Activated T-helper 1 cell treated with anti-CD3 and anti-CD28 coated beads, Interleukin-12 subunit alpha, Interleukin-12 subunit beta, Interleukin-2, Interleukin-4 antibody, amounts not matched to agents 30 ng/mL and 10 ng/mL and 1 ng/mL, durations not matched to agents 14 hours and 24 hours and 36 hours (primary cell): Measurements from ENCODE around the gene BACH2. TPM values are rescaled to one million over a fixed set of nuclear protein-coding genes. Genes with fewer than 3 reads are reported as not detected.

Source experiments
- DNase-seq: peaks from one replicate; pipeline ENCODE4 v3.0.0; 2021; ENCODE audit warnings: low spot score
- H3K27ac Mint-ChIP-seq: one replicate; pipeline ENCODE4 v1.8.0; 2021; ENCODE audit warnings: mild to moderate bottlenecking, mixed read lengths
- H3K27me3 Mint-ChIP-seq: one replicate; pipeline ENCODE4 v1.8.0; 2022; ENCODE audit warnings: mild to moderate bottlenecking, moderate library complexity, mixed read lengths; ENCODE audit not compliant: insufficient read depth
- H3K36me3 Mint-ChIP-seq: one replicate; pipeline ENCODE4 v1.8.0; 2021; ENCODE audit warnings: low read depth, mixed read lengths
- H3K4me1 Mint-ChIP-seq: one replicate; pipeline ENCODE4 v1.8.0; 2021; ENCODE audit warnings: low read depth, mixed read lengths
- H3K4me3 Mint-ChIP-seq: one replicate; pipeline ENCODE4 v1.8.0; 2021; ENCODE audit warnings: mild to moderate bottlenecking, moderate library complexity, mixed read lengths
- H3K9me3 Mint-ChIP-seq: one replicate; pipeline ENCODE4 v1.8.0; 2021; ENCODE audit warnings: mixed read lengths
- intact Hi-C: fragments of 100-400 bp; cut with micrococcal nuclease; formaldehyde crosslinking; loops from one replicate; pipeline ENCODE4 v1.15.1; 2024
- total RNA-seq: library from RNA; stranded (reverse); gene quantifications from 2 replicates; pipeline ENCODE4 v1.2.3, GENCODE V29; 2022

The BACH2 gene
- total RNA-seq, 1 donor from 2014 or later = 68.1 TPM

DNA sequence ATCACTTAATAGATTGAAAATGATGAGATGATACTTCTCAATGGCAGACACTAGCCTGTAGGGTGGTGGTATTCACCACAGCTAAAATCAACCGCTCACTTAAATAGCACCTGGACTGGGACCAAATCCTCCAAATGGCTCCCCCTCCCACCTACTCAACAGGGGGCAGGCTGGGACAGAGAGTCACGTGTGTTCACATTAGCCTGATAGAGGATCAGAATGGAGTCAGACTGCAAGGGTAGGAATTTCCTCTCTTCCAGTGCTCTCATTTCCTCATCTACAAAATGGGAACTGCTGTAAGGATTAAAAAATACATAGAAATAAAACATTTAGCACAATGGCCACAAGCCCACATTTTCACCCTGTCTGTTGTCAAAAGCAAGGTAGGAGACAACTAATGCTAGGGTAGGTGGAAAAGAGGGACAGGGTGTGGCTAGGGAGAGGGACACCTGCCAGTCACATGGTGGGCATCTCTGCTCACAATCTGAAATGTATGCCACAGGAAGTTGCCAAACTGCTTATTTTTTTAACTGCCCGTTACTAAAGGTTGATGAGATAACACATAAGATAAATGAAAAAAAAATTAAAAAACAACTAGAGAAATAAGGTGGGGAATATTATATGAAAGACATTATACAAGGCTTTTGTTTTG lies 55.3 kb downstream of the BACH2 start:
- intact Hi-C loops = no loop called here
- Mint-ChIP-seq H3K27me3 (no peaks in the 10 kb centered on the region), H3K27ac (no peak overlapping the region), H3K4me1 (peaks cover 63% of the 10 kb centered on the region), H3K9me3 (no peaks in the 10 kb centered on the region), H3K36me3 (peaks cover 33% of the 10 kb centered on the region), H3K4me3 (no peak overlapping the region)
- no peak for DNase-seq

DNA sequence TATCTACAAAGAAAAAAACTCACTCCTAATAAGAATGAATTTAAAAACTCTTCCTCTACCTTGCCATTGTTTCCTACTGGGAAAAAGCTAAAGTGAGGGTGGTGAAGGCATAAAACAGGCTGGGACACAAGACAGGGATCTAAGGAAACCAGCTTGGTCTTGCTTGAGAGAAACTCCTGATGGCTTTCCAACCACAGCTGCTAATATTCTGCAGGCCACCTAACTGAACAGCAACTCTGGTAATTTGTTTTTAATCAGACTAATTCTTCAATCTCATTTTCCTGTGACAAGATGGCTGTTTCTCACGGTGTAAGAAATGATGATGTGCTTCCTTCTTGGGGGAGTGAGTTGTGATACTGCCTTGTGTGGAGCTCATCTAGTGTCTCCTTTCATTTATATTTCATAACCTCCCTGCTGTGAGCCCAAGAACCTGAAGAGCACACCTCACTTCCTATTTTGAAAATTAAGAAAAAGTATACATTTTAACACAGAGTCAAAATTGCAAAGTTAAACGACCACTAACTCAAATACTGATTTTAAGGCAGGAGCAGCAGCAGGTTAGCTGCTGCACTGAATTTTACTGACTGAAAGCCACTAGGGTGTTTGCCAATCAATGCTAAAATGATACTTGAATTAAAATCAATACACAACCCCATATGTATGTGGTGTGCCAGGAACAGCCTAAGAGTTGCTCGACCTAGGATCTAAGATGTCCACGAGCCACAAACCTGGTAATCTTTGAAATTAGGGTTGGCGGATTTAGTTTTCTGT lies 58.0 kb downstream of the BACH2 start:
- Mint-ChIP-seq H3K9me3 (no peaks in the 10 kb centered on the region), H3K4me1 (peaks cover 77% of the 10 kb centered on the region), H3K27me3 (no peaks in the 10 kb centered on the region), H3K36me3 (peaks cover 29% of the 10 kb centered on the region), H3K27ac (peak overlapping the region; percentile 79), H3K4me3 (peak overlapping the region; percentile 42)
- intact Hi-C loops = loop anchor here (1.0 kb wide), 3 partner anchors 8 to 46 kb away; no protein-coding TSS in a partner anchor
- no peak for DNase-seq

DNA sequence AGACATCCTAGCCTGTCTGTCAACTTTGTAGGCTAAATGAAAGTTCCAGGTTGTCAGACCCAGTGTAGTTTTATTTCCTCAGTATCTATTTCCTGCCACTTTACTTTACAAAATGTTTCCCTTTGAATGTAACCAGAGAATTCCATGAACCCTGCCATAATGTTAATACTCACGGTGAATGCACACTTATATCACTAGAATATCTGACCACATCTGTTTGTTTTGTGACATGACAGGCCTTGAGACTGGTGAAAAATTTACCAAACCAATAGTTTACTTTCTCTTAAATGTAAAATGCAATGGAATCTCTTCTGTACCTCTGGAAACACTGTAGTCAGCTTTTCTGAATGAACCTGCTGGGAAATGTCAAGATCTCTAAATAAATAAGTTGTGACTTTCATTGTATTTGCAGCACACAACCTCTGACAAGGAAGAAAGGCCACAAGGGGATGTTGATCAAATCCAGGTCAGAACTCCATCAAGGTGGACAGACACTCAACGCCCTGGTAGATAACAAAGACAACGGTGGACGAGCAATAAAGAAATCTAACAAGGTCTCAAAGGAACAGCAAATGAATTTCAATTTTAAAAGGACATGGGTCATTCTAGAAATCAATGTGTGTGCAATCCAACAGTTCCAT lies 59.2 kb downstream of the BACH2 start:
- no peak for DNase-seq
- Mint-ChIP-seq H3K27ac (peak overlapping the region; percentile 80), H3K36me3 (peaks cover 30% of the 10 kb centered on the region), H3K4me3 (peak overlapping the region; percentile 32), H3K9me3 (no peaks in the 10 kb centered on the region), H3K27me3 (no peaks in the 10 kb centered on the region), H3K4me1 (peaks cover 87% of the 10 kb centered on the region)
- intact Hi-C loops = no loop called here

DNA sequence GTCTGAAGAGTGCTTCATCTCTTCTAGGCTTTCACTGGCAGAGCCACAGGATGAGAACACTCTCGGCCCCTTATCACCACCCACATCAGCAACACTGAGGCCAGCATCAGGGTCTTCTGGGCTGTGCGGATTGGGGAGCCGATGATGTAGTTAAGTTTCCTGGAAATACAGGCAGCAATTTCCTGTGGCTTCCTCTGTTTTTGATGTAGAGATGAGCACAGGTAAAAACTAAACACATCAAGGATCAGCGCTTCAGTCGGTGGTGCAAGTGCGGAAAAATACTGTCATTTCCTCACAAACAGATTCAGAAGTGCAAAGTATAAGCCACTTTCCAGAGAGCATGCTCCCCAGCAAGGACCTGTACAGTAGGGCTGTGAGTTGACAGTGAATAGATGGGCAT lies 62.6 kb downstream of the BACH2 start:
- H3K4me1 Mint-ChIP-seq = peaks cover 94% of the 10 kb centered on the region
- no peaks in the 10 kb centered on the region for H3K27me3 Mint-ChIP-seq
- intact Hi-C loops = loop anchor here (1.0 to 5.0 kb wide), 10 partner anchors 15 to 164 kb away; no protein-coding TSS in a partner anchor
- no peaks in the 10 kb centered on the region for H3K9me3 Mint-ChIP-seq
- peak overlapping the region; percentile 90 for H3K27ac Mint-ChIP-seq
- peak; percentile 73 for DNase-seq
- H3K36me3 Mint-ChIP-seq = peaks cover 40% of the 10 kb centered on the region
- peak overlapping the region; percentile 60 for H3K4me3 Mint-ChIP-seq

DNA sequence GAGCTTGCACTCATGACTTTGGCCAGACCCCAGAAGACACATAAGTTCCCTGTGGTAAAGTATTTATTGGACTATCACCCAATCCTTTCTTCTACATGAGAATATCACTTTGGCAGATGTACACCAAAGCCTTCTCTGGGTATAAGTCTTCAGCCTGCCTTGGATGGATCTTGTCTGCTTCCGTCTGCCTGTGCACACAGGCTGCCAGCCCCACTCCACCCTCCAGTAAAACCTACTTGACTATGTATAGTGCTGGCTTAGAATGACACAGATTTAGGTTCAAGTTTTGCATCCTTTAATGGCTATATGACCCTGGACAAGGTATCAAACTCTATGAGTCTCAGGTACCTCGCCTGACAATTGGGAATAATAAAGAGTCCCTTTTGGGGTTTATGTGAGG lies 63.4 kb downstream of the BACH2 start:
- no peak for DNase-seq
- H3K4me1 Mint-ChIP-seq = peaks cover 88% of the 10 kb centered on the region
- H3K9me3 Mint-ChIP-seq = no peaks in the 10 kb centered on the region
- peak overlapping the region; percentile 53 for H3K4me3 Mint-ChIP-seq
- H3K27ac Mint-ChIP-seq = peak overlapping the region; percentile 71
- intact Hi-C loops = loop anchor here (5.0 kb wide), 2 partner anchors 56 to 119 kb away; no protein-coding TSS in a partner anchor
- peaks cover 39% of the 10 kb centered on the region for H3K36me3 Mint-ChIP-seq
- H3K27me3 Mint-ChIP-seq = no peaks in the 10 kb centered on the region

DNA sequence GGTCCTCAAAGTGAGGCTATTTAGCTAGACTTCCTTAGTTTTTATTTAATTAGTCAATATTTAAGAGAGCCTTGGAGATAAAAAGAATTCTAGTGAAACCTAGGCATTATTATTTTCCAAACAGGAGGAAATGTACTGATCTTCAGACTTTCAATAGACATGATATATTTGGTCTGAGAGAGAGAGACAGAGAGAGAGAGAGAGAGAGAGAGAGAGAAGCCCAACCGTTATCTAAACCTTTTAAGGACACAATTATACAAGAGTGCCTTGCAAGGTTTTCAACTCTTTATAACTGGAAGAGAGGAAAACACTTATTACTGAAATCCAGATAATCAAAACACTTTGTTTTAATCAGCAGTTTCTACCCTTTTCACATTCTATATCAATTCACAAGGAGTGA lies 64.8 kb downstream of the BACH2 start:
- Mint-ChIP-seq H3K27me3 (no peaks in the 10 kb centered on the region), H3K9me3 (no peaks in the 10 kb centered on the region), H3K36me3 (peaks cover 38% of the 10 kb centered on the region), H3K4me1 (peaks cover 89% of the 10 kb centered on the region), H3K4me3 (no peak overlapping the region), H3K27ac (peak overlapping the region; percentile 36)
- DNase-seq = no peak
- intact Hi-C loops = loop anchor here (5.0 kb wide), 2 partner anchors 54 to 121 kb away; no protein-coding TSS in a partner anchor

DNA sequence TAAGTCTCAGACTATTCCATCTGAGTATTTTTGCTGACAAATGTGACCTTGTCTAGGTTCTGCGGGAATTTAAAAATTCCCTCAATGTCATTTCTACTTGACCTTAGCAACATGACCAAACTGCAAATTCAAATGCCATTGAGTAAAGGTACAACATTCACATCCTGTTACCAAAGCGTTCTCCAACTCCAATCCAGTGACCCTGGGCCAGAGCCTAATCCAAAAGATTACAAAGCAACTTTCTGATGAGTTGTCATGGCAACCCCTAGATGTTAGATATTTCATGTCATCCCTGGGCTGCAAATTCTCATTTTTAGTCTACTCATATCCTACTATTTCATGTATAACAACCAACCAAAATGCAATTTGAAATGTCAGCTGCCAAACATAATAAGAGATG lies 65.3 kb downstream of the BACH2 start:
- intact Hi-C loops = loop anchor here (5.0 kb wide), 2 partner anchors 54 to 121 kb away; no protein-coding TSS in a partner anchor
- Mint-ChIP-seq H3K27me3 (no peaks in the 10 kb centered on the region), H3K27ac (no peak overlapping the region), H3K4me1 (peaks cover 89% of the 10 kb centered on the region), H3K4me3 (peak overlapping the region; percentile 10), H3K9me3 (no peaks in the 10 kb centered on the region), H3K36me3 (peaks cover 36% of the 10 kb centered on the region)
- no peak for DNase-seq

DNA sequence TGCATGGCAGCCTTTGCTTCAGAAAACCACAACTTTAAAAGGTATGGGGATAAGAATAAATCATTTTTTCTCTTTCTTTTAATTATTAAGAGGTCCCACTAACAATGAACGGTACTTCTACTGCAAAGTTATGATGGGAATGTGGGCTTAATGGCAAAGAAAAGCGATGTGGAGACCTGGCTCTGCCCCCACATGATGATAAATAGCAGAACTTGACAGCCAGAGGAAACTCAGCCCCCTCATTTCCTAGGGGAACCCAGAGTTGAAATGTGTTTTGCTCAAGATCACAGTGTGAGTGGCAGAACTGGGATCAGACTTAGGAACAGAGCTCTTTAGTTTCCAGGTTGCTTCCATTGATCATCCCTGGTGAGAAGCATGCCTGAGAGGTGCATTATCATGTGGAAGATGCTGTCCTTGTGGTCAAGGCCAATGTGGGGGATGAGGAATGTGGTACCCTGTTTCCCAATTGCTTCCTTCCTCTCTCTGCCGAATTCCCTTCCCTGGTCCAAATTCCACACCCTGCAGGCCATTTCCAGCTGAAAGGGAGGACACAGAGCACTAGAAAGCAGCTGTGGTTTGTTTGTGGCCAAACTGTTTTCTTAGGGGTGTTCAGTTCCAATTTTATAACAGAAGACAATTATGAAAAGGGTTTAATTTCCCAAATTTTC lies 66.0 kb downstream of the BACH2 start:
- H3K4me1 Mint-ChIP-seq = peaks cover 89% of the 10 kb centered on the region
- H3K27ac Mint-ChIP-seq = peak overlapping the region; percentile 31
- no peaks in the 10 kb centered on the region for H3K9me3 Mint-ChIP-seq
- no peaks in the 10 kb centered on the region for H3K27me3 Mint-ChIP-seq
- intact Hi-C loops = loop anchor here (1.0 to 5.0 kb wide), 3 partner anchors 9 to 122 kb away; no protein-coding TSS in a partner anchor
- peak overlapping the region; percentile 10 for H3K4me3 Mint-ChIP-seq
- H3K36me3 Mint-ChIP-seq = peaks cover 35% of the 10 kb centered on the region
- DNase-seq = no peak

DNA sequence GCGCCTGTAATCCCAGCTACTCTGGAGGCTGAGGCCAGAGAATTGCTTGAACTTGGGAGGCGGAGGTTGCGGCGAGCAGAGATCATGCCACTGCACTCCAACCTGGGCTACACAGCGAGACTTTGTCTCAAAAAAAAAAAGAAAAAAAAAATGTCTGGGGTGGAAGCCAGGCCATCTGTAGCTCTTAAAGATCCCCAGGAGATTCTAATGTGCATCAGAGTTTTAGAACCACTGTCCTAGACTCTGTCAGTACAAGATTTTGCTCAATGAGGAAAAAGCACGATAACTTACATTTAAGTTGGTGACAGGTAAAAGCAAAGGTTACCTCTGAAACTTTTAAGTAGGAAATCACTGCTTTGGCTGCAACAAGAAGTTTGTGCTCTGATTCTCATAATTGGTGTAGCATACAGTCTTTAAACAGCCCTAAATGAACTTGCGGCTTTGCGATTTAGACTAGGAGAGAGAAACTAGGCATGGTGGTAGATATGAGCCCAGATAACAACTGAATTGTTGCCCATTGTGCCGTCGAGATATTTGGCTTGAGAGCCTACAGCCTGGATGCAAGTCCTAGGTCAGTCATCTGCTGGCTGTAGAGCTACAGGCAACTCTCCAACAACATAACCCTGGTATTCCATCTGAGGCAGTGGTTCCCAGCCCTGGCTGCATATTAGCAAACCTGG lies 67.2 kb downstream of the BACH2 start:
- Mint-ChIP-seq H3K4me1 (peaks cover 84% of the 10 kb centered on the region), H3K4me3 (no peak overlapping the region), H3K36me3 (peaks cover 40% of the 10 kb centered on the region), H3K9me3 (no peaks in the 10 kb centered on the region), H3K27ac (peak overlapping the region; percentile 49), H3K27me3 (no peaks in the 10 kb centered on the region)
- no peak for DNase-seq
- intact Hi-C loops = loop anchor here (1.0 to 5.0 kb wide), 3 partner anchors 10 to 123 kb away; no protein-coding TSS in a partner anchor

DNA sequence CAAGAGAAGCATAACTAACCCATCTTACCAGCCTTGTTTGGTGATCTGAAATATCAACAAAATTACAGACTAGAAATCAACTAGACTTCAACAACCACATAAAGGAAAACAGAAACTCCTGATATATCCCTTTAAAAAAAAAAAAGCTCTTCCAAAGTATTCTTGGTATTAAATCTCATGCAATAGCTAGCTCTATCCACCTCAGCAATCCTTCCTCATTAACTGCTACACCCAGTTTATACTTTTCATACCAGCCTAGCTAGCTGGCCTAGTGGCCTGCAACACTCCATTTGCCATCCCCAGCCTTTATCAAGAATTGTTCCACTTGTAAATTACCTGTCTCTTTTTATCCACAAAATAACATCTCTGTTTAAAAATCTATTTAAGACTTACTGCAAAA lies 69.0 kb downstream of the BACH2 start:
- H3K27me3 Mint-ChIP-seq = no peaks in the 10 kb centered on the region
- peaks cover 66% of the 10 kb centered on the region for H3K4me1 Mint-ChIP-seq
- intact Hi-C loops = no loop called here
- no peak overlapping the region for H3K4me3 Mint-ChIP-seq
- peaks cover 51% of the 10 kb centered on the region for H3K36me3 Mint-ChIP-seq
- no peak for DNase-seq
- H3K27ac Mint-ChIP-seq = peak overlapping the region; percentile 61
- H3K9me3 Mint-ChIP-seq = peaks cover 10% of the 10 kb centered on the region

DNA sequence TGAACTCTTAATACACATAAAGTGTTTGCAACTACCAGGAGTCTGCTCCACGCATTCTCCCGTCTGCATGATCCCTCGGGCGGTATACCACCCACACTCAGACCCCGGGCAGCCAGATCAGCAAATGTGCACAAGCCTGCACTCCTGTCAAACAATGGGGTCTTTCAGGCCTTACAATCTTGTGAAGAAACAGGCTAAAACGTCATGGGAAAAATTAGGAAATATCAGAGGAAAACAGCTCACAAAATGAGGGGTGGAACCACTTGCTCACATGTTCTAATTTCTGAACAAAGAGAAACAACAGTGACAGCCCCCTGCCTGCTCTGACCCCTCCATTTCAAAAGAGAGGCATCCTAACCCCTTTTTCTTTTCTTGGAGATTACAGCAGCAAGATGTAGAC lies 69.4 kb downstream of the BACH2 start:
- peaks cover 62% of the 10 kb centered on the region for H3K4me1 Mint-ChIP-seq

DNA sequence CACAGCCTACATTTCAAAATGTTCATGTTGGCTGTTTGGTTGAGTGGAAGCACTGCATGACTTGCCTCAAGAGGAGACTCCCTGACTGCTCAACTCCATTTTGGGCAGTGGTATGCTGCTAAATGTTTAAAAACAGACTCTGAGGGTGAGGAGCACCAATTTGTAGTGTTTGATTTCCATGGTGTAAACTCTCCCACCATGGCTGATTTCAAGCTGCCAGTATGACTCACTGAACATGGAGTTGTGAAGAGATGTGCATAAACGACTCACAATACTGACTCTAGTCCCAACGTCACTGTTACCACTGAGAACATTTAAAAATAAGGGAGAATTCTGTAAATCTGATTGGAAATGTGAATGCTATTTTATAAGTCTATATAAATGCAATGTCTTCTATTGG lies 70.4 kb downstream of the BACH2 start:
- peaks cover 17% of the 10 kb centered on the region for H3K9me3 Mint-ChIP-seq
- no peaks in the 10 kb centered on the region for H3K27me3 Mint-ChIP-seq
- H3K4me1 Mint-ChIP-seq = peaks cover 52% of the 10 kb centered on the region
- DNase-seq = no peak
- no peak overlapping the region for H3K4me3 Mint-ChIP-seq
- intact Hi-C loops = no loop called here
- peak overlapping the region; percentile 29 for H3K27ac Mint-ChIP-seq
- H3K36me3 Mint-ChIP-seq = peaks cover 55% of the 10 kb centered on the region

More for the DNA sequence above, 69.4 kb downstream of the BACH2 start:
- H3K4me3 Mint-ChIP-seq = no peak overlapping the region
- DNase-seq = no peak
- H3K27ac Mint-ChIP-seq = no peak overlapping the region
- H3K9me3 Mint-ChIP-seq = peaks cover 15% of the 10 kb centered on the region
- peaks cover 52% of the 10 kb centered on the region for H3K36me3 Mint-ChIP-seq
- no peaks in the 10 kb centered on the region for H3K27me3 Mint-ChIP-seq
- intact Hi-C loops = no loop called here
